ENCODE data around the gene SERGEF. TPM values are rescaled to one million over a fixed set of nuclear protein-coding genes. Genes with fewer than 3 reads are reported as not detected.

The SERGEF gene
- total and polyA plus RNA-seq, 2 of the 13 experiments (the other 11 are each of a cell fraction or from before 2014, with no cell fraction given) = 54.5 to 114 TPM

DNA sequence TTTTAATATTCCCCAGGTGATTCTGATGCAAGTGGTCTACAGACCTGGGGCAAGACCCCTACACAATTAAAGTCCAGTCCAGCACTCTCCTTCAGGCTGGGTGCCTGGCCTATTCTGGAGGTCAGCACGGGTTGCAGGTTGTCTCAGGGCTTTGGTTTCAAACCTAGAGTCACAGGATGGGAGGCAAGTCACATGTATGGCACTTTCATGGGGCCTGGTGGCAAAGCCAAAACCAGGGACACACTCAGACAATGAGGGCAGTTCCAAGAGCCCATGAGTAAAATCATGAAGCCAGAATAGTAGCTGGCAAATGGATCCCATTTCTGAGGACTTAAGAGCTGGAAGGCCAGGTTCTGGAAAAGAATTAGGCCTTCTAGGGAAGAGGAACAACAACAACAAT lies 181.6 kb downstream of the SERGEF start:
- H2AFZ ChIP-seq (ENCODE audit: low read length) = no peak overlapping the region
- peaks cover 13% of the 10 kb centered on the region for H3K4me1 ChIP-seq (ENCODE audit: insufficient read depth, low read length)
- peaks cover 0 to 7% of the 10 kb centered on the region in 2 experiments; a peak in 1 of 5 replicates for H3K36me3 ChIP-seq (replicated peaks in 1 of 2; ENCODE audit: control insufficient read depth in 1 of 2, insufficient read depth in 2 of 2, low read length in 2 of 2)
- WGBS (ENCODE audit: low lambda C conversion rate) = 92% methylated on average over 1 of the region's 1 CpG
- H3K4me3 ChIP-seq (replicated peaks in 1 of 3; ENCODE audit: insufficient read depth in 1 of 3, low read depth in 2 of 3, low read length in 3 of 3) = no peak overlapping the region
- intact Hi-C loops (cut with micrococcal nuclease; ENCODE audit: unreplicated experiment) (no loop called here), in situ Hi-C loops (cut with HindIII; ENCODE audit: extremely low pct_ligation_motif_present, low pct_unique_long_range_greater_than_20kb) (no loop called here)
- DNase-seq (ENCODE audit: low spot score) = no peak
- FAIRE-seq = no peak
- H3K4me2 ChIP-seq (ENCODE audit: low read depth, low read length) = no peak overlapping the region
- H3K9ac ChIP-seq (ENCODE audit: insufficient read depth, low read depth, low read length) = no peak overlapping the region
- no peak overlapping the region for H3K27ac ChIP-seq (ENCODE audit: extremely low read length, insufficient read depth, low read length)
- no peak for ATAC-seq
- CTCF ChIA-PET (ENCODE audit: low intra/inter-chr PET ratio, low total read pairs) = no interaction called here
- no TSS peak for BruUV-seq (replicated peaks)
- H3K27me3 ChIP-seq (ENCODE audit: control insufficient read depth in 1 of 2, insufficient read depth in 2 of 2, low read length in 2 of 2) = no peaks in the 10 kb centered on the region
- 0 out of 2 replicates have a peak, but pooled peaks cover 2% of the 10 kb centered on the region for H4K20me1 ChIP-seq (ENCODE audit: insufficient read depth, low read length)
- no peaks in the 10 kb centered on the region for H3K79me2 ChIP-seq (ENCODE audit: insufficient read depth, low read length)
- TF ChIP-seq PHF21A (CRISPR knock-in tag; IDR thresholded peaks at IDR 0.05) (no peak), ZNF263 (CRISPR knock-in tag; IDR thresholded peaks at IDR 0.05) (no peak), POGZ (CRISPR knock-in tag; IDR thresholded peaks at IDR 0.05) (no peak), U2AF1 (optimal IDR thresholded peaks at IDR 0.05; ENCODE audit: low read depth, low read length) (no peak), ZMYM4 (CRISPR knock-in tag; IDR thresholded peaks at IDR 0.05) (no peak), NFE2 (CRISPR knock-in tag; IDR thresholded peaks at IDR 0.05) (no peak), SMARCC2 (IDR thresholded peaks at IDR 0.05) (no peak), ZNF781 (CRISPR knock-in tag; IDR thresholded peaks at IDR 0.05; ENCODE audit: borderline replicate concordance, not compliant biosample characterization) (no peak), CENPX (CRISPR knock-in tag; IDR thresholded peaks at IDR 0.05) (no peak), KLF15 (CRISPR knock-in tag; IDR thresholded peaks at IDR 0.05; ENCODE audit: borderline replicate concordance) (no peak)
- TF ChIP-seq, protein P1, sequence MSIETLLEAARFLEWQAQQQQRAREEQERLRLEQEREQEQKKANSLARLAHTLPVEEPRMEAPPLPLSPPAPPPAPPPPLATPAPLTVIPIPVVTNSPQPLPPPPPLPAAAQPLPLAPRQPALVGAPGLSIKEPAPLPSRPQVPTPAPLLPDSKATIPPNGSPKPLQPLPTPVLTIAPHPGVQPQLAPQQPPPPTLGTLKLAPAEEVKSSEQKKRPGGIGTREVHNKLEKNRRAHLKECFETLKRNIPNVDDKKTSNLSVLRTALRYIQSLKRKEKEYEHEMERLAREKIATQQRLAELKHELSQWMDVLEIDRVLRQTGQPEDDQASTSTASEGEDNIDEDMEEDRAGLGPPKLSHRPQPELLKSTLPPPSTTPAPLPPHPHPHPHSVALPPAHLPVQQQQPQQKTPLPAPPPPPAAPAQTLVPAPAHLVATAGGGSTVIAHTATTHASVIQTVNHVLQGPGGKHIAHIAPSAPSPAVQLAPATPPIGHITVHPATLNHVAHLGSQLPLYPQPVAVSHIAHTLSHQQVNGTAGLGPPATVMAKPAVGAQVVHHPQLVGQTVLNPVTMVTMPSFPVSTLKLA (IDR thresholded peaks at IDR 0.05) = no peak
- TF ChIP-seq, protein P2, sequence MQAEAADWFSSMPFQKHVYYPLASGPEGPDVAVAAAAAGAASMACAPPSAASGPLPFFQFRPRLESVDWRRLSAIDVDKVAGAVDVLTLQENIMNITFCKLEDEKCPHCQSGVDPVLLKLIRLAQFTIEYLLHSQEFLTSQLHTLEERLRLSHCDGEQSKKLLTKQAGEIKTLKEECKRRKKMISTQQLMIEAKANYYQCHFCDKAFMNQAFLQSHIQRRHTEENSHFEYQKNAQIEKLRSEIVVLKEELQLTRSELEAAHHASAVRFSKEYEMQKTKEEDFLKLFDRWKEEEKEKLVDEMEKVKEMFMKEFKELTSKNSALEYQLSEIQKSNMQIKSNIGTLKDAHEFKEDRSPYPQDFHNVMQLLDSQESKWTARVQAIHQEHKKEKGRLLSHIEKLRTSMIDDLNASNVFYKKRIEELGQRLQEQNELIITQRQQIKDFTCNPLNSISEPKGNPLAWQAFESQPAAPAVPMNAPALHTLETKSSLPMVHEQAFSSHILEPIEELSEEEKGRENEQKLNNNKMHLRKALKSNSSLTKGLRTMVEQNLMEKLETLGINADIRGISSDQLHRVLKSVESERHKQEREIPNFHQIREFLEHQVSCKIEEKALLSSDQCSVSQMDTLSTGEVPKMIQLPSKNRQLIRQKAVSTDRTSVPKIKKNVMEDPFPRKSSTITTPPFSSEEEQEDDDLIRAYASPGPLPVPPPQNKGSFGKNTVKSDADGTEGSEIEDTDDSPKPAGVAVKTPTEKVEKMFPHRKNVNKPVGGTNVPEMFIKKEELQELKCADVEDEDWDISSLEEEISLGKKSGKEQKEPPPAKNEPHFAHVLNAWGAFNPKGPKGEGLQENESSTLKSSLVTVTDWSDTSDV (CRISPR knock-in tag; IDR thresholded peaks at IDR 0.05) = no peak
- TF ChIP-seq, protein P3, sequence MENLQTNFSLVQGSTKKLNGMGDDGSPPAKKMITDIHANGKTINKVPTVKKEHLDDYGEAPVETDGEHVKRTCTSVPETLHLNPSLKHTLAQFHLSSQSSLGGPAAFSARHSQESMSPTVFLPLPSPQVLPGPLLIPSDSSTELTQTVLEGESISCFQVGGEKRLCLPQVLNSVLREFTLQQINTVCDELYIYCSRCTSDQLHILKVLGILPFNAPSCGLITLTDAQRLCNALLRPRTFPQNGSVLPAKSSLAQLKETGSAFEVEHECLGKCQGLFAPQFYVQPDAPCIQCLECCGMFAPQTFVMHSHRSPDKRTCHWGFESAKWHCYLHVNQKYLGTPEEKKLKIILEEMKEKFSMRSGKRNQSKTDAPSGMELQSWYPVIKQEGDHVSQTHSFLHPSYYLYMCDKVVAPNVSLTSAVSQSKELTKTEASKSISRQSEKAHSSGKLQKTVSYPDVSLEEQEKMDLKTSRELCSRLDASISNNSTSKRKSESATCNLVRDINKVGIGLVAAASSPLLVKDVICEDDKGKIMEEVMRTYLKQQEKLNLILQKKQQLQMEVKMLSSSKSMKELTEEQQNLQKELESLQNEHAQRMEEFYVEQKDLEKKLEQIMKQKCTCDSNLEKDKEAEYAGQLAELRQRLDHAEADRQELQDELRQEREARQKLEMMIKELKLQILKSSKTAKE (CRISPR knock-in tag; IDR thresholded peaks at IDR 0.05; ENCODE audit: borderline replicate concordance) = no peak
- no peaks in the 10 kb centered on the region for H3K9me3 ChIP-seq (ENCODE audit: low read length)
- POLR2A ChIA-PET = no interaction called here
